Measurements from ENCODE around the gene GLS.
A peak's percentile ranks its signal among the peaks of the same experiment; 100 is the strongest.
"Not testable (repeated sequence)": the region's sequence is repeated elsewhere in the genome, so short reads cannot be mapped to it uniquely, and the experiment has no call there.

Gene GLS

GRCh38 chr2:190856985-190857384, 23.6 kb upstream of the GLS start:
- no peak for DNase-seq

- DNase-seq = peak; percentile 68
Observed at GRCh38 chr2:190858817-190859216, 21.8 kb upstream of the GLS start.

GRCh38 chr2:190859347-190860297, 21.0 kb upstream of the GLS start:
- DNase-seq = no peak

GRCh38 chr2:190860985-190861680, 19.5 kb upstream of the GLS start:
- DNase-seq = no peak

GRCh38 chr2:190862128-190862527, 18.5 kb upstream of the GLS start:
- not testable (repeated sequence) for DNase-seq

GRCh38 chr2:190862571-190862991, 18.0 kb upstream of the GLS start:
- DNase-seq = no peak

- no peak for DNase-seq
Observed at GRCh38 chr2:190863946-190864345, 16.7 kb upstream of the GLS start.

- no peak for DNase-seq
Observed at GRCh38 chr2:190864375-190864774, 16.2 kb upstream of the GLS start.

GRCh38 chr2:190867212-190867611, 13.4 kb upstream of the GLS start:
- DNase-seq = peak; percentile 93

GRCh38 chr2:190867832-190868231, 12.8 kb upstream of the GLS start:
- no peak for DNase-seq

- no peak for DNase-seq
Observed at GRCh38 chr2:190869721-190870120, 10.9 kb upstream of the GLS start.

GRCh38 chr2:190873451-190873850, 7.2 kb upstream of the GLS start:
- DNase-seq = not testable (repeated sequence)

GRCh38 chr2:190875891-190876290, 4.7 kb upstream of the GLS start:
- no peak for DNase-seq

GRCh38 chr2:190876631-190877030, 4.0 kb upstream of the GLS start:
- no peak for DNase-seq

- no peak for DNase-seq
Observed at GRCh38 chr2:190877436-190877835, 3.2 kb upstream of the GLS start.

GRCh38 chr2:190879474-190880377, 895 bp upstream of the GLS start:
- DNase-seq = no peak

GRCh38 chr2:190881084-190881597, 520 bp downstream of the GLS start:
- no peak for DNase-seq

- DNase-seq = peak; percentile 79
Observed at GRCh38 chr2:190881598-190882410, 1.2 kb downstream of the GLS start.

- DNase-seq = no peak
Observed at GRCh38 chr2:190882411-190882766, 1.8 kb downstream of the GLS start.

GRCh38 chr2:190882856-190883582, 2.4 kb downstream of the GLS start:
- DNase-seq = no peak

GRCh38 chr2:190885844-190886243, 5.2 kb downstream of the GLS start:
- not testable (repeated sequence) for DNase-seq

Measured in kidney glomerular epithelial cell (primary cell).